Peyer's patch (tissue), 4 donors: ENCODE results near the gene ACAP1.

Experiments used
- CTCF ChIP-seq, 6 experiments: fragments of 450-650 bp in 4 of 6; fragments of 200-600 bp in 2 of 6; sonication (generic) in 1 of 6; IDR thresholded peaks; one replicate each; pipeline ENCODE4 v1.5.1; 2017 to 2019; ENCODE audit warnings: antibody characterized with exemption in 6 of 6, mild to moderate bottlenecking in 3 of 6, moderate library complexity in 1 of 6
- POLR2A ChIP-seq, 2 donors: fragments of 450-650 bp; IDR thresholded peaks; one replicate each; pipeline ENCODE4 v1.5.1; 2017; ENCODE audit warnings: antibody characterized with exemption in 2 of 2, mild to moderate bottlenecking in 2 of 2, moderate library complexity in 2 of 2

DNA sequence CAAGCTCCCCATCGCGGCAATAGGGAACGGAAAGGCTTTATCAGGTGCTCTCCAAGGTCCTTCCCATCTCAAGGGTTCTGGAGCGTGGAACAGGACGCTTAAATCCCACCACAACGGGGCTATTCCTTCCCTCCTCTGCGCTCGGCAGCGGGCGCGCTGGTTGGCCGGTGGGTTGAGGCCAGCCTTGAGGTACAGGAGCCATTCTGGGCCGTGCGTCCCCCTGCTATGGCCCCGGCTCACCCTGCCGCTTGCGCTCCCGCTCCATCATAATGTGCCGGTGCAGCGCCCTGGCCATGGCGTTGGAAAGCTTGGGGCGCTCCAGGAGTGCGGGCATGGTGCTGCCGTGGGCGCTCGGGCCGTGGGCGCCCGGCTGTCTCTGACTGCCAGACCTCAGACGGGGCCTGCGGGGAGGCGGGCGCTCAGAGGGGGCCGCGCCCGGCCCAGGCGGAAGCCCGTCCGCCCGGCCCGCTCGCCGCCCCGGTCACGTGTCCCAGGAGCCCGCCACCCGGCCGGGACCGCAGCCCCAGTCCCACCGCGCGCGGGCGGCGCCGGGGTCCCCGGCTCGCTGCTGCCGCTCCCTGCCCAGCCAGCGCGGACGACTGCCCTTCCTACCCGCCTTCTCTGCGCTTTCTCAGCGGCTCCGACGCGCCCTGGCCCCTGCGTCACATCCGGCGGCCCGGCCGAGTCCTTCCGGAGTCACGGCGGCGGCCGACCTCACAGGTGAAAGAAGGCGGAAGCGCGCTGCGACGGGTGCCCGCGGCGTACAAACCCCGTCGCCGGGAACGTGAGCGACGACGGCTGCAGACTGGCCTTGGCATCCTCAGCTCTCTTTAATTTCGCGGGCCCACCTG, 21.4 kb upstream of the ACAP1 start, which contains the start of gene GPS2:
- no peak for TF ChIP-seq CTCF (IDR thresholded peaks at IDR 0.05)
- peak; percentile 81 to 84 for TF ChIP-seq POLR2A (IDR thresholded peaks at IDR 0.05)
